HepG2 (cell line): ENCODE results near the gene ACTRT2. TPM values are rescaled to one million over a fixed set of nuclear protein-coding genes. Genes with fewer than 3 reads are reported as not detected.
A peak's percentile ranks its signal among the peaks of the same experiment; 100 is the strongest.

Experiments
- ATRX ChIP-seq: sonication (generic); formaldehyde crosslinking; IDR thresholded peaks from 2 replicates; pipeline ENCODE4 v1.4.0; 2020; ENCODE audit warnings: missing genetic modification reagents, borderline replicate concordance
- CBX2 ChIP-seq, 2 experiments: fragments of 200-600 bp in 1 of 2; sonication (generic); formaldehyde crosslinking in 1 of 2; IDR thresholded peaks; 2 replicates each; pipeline versions ENCODE4 v1.7.0 to v1.8.1; 2018 to 2022; ENCODE audit warnings: low read depth in 2 of 2, low read length in 1 of 2, mild to moderate bottlenecking in 1 of 2, missing genetic modification reagents in 1 of 2
- DR1 ChIP-seq: sonication (generic); formaldehyde crosslinking; IDR thresholded peaks from 2 replicates; pipeline ENCODE4 v1.8.0; 2021; ENCODE audit warnings: mild to moderate bottlenecking, missing genetic modification reagents, inconsistent platforms
- EHMT2 ChIP-seq: fragments of 200-600 bp; sonication (generic); IDR thresholded peaks from 2 replicates; pipeline ENCODE4 v1.7.0; 2017; ENCODE audit warnings: antibody characterized with exemption, low read depth, low read length, borderline replicate concordance
- ELF1 ChIP-seq: sonication (generic); formaldehyde crosslinking; IDR thresholded peaks from 2 replicates; pipeline ENCODE4 v1.4.0; 2020; ENCODE audit warnings: missing genetic modification reagents
- ESRRA ChIP-seq: sonication (generic); formaldehyde crosslinking; IDR thresholded peaks from 2 replicates; pipeline ENCODE4 v1.5.1; 2020; ENCODE audit warnings: mild to moderate bottlenecking, low read depth, missing genetic modification reagents
- FOXC1 ChIP-seq: sonication (generic); formaldehyde crosslinking; IDR thresholded peaks from 2 replicates; pipeline ENCODE4 v1.8.0; 2022; ENCODE audit warnings: mild to moderate bottlenecking, missing genetic modification reagents, borderline replicate concordance
- HDAC6 ChIP-seq: fragments of 200-600 bp; sonication (generic); IDR thresholded peaks from 2 replicates; pipeline ENCODE4 v1.7.0; 2017; ENCODE audit warnings: mild to moderate bottlenecking, antibody characterized with exemption, low read length, low read depth
- HOXA5 ChIP-seq: sonication (generic); formaldehyde crosslinking; IDR thresholded peaks from 2 replicates; pipeline ENCODE4 v1.4.0; 2020; ENCODE audit warnings: missing genetic modification reagents
- KLF9 ChIP-seq: IDR thresholded peaks from 2 replicates; pipeline ENCODE4 v1.6.1; 2016; ENCODE audit warnings: low read depth
- MAFF ChIP-seq: IDR thresholded peaks from 2 replicates; pipeline ENCODE4 v1.6.1; 2011; ENCODE audit warnings: low read depth, low read length, improper control_type of control experiment
- NKX3-1 ChIP-seq: sonication (generic); formaldehyde crosslinking; IDR thresholded peaks from 2 replicates; pipeline ENCODE4 v1.5.0; 2020; ENCODE audit warnings: missing genetic modification reagents
- NR2F1 ChIP-seq, 2 experiments: fragments of 450-650 bp in 1 of 2; formaldehyde crosslinking in 1 of 2; IDR thresholded peaks; 2 replicates each; pipeline versions ENCODE4 v1.5.0 to v1.6.1; 2016 to 2020; ENCODE audit warnings: mild to moderate bottlenecking in 1 of 2, missing compliant biosample characterization in 1 of 2, missing genetic modification reagents in 1 of 2, moderate library complexity in 1 of 2
- SALL2 ChIP-seq: sonication (generic); formaldehyde crosslinking; IDR thresholded peaks from 2 replicates; pipeline ENCODE4 v1.8.1; 2023; ENCODE audit warnings: mild to moderate bottlenecking, missing genetic modification reagents, inconsistent platforms
- SCMH1 ChIP-seq: sonication (generic); formaldehyde crosslinking; IDR thresholded peaks from 2 replicates; pipeline ENCODE4 v1.9.0; 2021; ENCODE audit warnings: missing genetic modification reagents, mild to moderate bottlenecking, borderline replicate concordance
- SMARCC2 ChIP-seq: fragments of 450-650 bp; IDR thresholded peaks from 2 replicates; pipeline ENCODE4 v1.6.1; 2017; ENCODE audit warnings: antibody characterized with exemption, mild to moderate bottlenecking
- WIZ ChIP-seq: sonication (generic); formaldehyde crosslinking; IDR thresholded peaks from 2 replicates; pipeline ENCODE4 v1.5.1; 2020; ENCODE audit warnings: mild to moderate bottlenecking, missing genetic modification reagents
- ZFP36L2 ChIP-seq: sonication (generic); formaldehyde crosslinking; IDR thresholded peaks from 2 replicates; pipeline ENCODE4 v1.4.0; 2020; ENCODE audit warnings: missing genetic modification reagents
- ZNF160 ChIP-seq: sonication (generic); formaldehyde crosslinking; IDR thresholded peaks from 2 replicates; pipeline ENCODE4 v1.8.0; 2022; ENCODE audit warnings: mild to moderate bottlenecking, inconsistent platforms, missing genetic modification reagents
- ZNF546 ChIP-seq: sonication (generic); formaldehyde crosslinking; conservative IDR thresholded peaks from 2 replicates; pipeline ENCODE4 v1.8.1; 2023; ENCODE audit warnings: mild to moderate bottlenecking, missing genetic modification reagents
- ZNF629 ChIP-seq: sonication (generic); formaldehyde crosslinking; conservative IDR thresholded peaks from 2 replicates; pipeline ENCODE4 v1.5.0; 2020; ENCODE audit warnings: missing genetic modification reagents
- ZSCAN25 ChIP-seq: sonication (generic); formaldehyde crosslinking; IDR thresholded peaks from 2 replicates; pipeline ENCODE4 v1.8.0; 2022; ENCODE audit warnings: mild to moderate bottlenecking, missing genetic modification reagents
- polyA plus RNA-seq, 8 experiments: library from polyadenylated mRNA; depleted of rRNA in 3 of 8; stranded (reverse) in 7 of 8; unstranded in 1 of 8; fragments of >200 nt; fragmentation: Illumina TruSeq in 4 of 8; extraction: Trizol in 4 of 8; gene quantifications; 2 replicates each; pipeline versions ENCODE4 v1.2.1 to v1.2.3, GENCODE V29; 2011 to 2016; ENCODE audit warnings: low read depth in 4 of 8, missing spikeins in 1 of 8, mixed read lengths in 1 of 8; ENCODE audit not compliant: insufficient read depth in 1 of 8
- total RNA-seq, 5 experiments: library from RNA; depleted of rRNA; stranded (reverse); fragments of >200 nt; fragmentation: Illumina TruSeq; extraction: Trizol; gene quantifications; 2 replicates each; pipeline ENCODE4 v1.2.3, GENCODE V29; 2016; ENCODE audit warnings: low read depth in 1 of 5
- TF ChIP-seq, protein P1 (sequence below): sonication (generic); formaldehyde crosslinking; IDR thresholded peaks from 2 replicates; pipeline ENCODE4 v1.4.0; 2020; ENCODE audit warnings: missing genetic modification reagents, low read depth, mild to moderate bottlenecking, borderline replicate concordance
- TF ChIP-seq, protein P2 (sequence below): sonication (generic); formaldehyde crosslinking; IDR thresholded peaks from 2 replicates; pipeline ENCODE4 v1.8.0; 2023; ENCODE audit warnings: mild to moderate bottlenecking, missing genetic modification reagents
- TF ChIP-seq, protein P3 (sequence below): conservative IDR thresholded peaks from 2 replicates; pipeline ENCODE4 v1.6.1; 2018; ENCODE audit warnings: missing genetic modification reagents
- TF ChIP-seq, protein P4 (sequence below): sonication (generic); formaldehyde crosslinking; IDR thresholded peaks from 2 replicates; pipeline ENCODE4 v1.9.0; 2021; ENCODE audit warnings: missing genetic modification reagents, mild to moderate bottlenecking, borderline replicate concordance

ACTRT2 gene
- total and polyA plus RNA-seq, 2 of the 13 experiments (the other 11 are each of a cell fraction or from before 2014, with no cell fraction given) = not detected

DNA sequence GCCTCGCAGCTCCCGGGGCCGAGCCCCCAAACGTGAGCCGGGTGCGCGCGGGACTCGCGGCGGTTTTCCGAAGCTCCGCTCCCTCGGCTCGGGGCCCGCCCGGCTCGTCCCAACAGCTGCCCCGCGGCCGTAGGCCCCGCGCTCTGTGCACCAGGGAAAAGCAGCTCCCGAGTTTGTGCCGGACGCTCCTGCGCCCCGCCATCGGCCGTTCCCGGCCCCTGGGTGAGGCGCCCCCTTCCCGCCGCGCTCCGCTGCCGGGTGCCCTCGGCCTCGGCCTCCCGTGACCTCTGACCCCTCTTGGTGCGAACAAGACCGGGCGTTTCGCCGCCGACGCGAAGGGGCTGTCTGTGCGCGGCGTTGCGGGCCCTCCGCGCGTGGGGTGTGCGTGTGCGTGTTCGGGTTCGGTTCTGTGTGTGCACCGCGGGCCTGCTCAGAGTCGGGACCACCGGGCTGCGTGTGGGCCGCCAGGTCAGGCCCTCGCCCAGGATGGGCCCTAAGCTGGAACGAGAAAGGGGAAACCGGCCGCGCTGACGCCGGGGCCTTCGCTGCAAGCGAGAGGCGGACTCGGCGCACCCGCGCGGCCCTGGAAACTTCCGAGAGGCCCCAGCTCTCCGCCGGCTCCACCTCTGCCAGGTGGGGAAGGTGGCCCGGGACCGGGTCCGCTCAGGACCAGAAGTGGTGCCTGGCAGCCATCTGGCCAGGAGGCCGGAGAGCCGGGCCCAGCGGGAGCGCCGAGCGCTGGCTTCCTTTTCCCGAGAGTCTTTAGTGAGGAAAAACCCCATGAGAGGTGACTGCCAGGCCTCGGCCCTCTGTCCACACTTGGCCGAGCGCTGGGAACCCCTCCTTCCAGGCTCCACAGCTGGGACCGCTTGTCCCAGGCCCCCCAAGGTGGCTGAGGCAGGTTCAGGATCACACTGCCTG lies 49.6 kb downstream of the ACTRT2 start (continued):
- TF ChIP-seq SCMH1 (CRISPR knock-in tag) (no peak), ZNF160 (no peak), HDAC6 (no peak), ZNF546 (no peak), ZSCAN25 (CRISPR knock-in tag) (no peak; the same call in 1 of the 2 replicates), MAFF (no peak), SALL2 (CRISPR knock-in tag) (no peak; the same call in 1 of the 2 replicates), CBX2 (IDR thresholded peaks at IDR 0.05; ENCODE audit: low read depth, low read length) (no peak), CBX2 (CRISPR knock-in tag; IDR thresholded peaks at IDR 0.05; ENCODE audit: low read depth) (no peak), ZNF629 (CRISPR knock-in tag) (no peak), NKX3-1 (CRISPR knock-in tag) (0 out of 2 replicates have a peak, but pooled peaks have one; percentile 51), FOXC1 (CRISPR knock-in tag) (peak; percentile 66; the same call in 1 of the 2 replicates), WIZ (CRISPR knock-in tag) (no peak), SMARCC2 (no peak), HOXA5 (CRISPR knock-in tag) (peak; percentile 55; the same call in 1 of the 2 replicates), ESRRA (peak; percentile 49; the same call in 1 of the 2 replicates), DR1 (no peak), NR2F1 (CRISPR knock-in tag; IDR thresholded peaks at IDR 0.05) (peak in 1 of 2 experiments; percentile 69; a peak in 3 of 4 replicates), ELF1 (CRISPR knock-in tag) (no peak), ATRX (no peak), ZFP36L2 (no peak), EHMT2 (no peak), KLF9 (no peak)
- TF ChIP-seq, protein P1, sequence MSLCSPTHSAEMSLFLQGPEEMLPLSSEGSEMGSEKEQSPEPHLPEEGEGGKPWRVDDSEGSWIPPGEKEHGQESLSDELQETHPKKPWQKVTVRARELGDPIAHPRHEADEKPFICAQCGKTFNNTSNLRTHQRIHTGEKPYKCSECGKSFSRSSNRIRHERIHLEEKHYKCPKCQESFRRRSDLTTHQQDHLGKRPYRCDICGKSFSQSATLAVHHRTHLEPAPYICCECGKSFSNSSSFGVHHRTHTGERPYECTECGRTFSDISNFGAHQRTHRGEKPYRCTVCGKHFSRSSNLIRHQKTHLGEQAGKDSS (CRISPR knock-in tag) = no peak
- TF ChIP-seq, protein P2, sequence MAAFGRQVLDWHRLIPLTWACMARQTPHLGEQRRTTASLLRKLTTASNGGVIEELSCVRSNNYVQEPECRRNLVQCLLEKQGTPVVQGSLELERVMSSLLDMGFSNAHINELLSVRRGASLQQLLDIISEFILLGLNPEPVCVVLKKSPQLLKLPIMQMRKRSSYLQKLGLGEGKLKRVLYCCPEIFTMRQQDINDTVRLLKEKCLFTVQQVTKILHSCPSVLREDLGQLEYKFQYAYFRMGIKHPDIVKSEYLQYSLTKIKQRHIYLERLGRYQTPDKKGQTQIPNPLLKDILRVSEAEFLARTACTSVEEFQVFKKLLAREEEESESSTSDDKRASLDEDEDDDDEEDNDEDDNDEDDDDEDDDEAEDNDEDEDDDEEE (CRISPR knock-in tag) = no peak
- TF ChIP-seq, protein P3, sequence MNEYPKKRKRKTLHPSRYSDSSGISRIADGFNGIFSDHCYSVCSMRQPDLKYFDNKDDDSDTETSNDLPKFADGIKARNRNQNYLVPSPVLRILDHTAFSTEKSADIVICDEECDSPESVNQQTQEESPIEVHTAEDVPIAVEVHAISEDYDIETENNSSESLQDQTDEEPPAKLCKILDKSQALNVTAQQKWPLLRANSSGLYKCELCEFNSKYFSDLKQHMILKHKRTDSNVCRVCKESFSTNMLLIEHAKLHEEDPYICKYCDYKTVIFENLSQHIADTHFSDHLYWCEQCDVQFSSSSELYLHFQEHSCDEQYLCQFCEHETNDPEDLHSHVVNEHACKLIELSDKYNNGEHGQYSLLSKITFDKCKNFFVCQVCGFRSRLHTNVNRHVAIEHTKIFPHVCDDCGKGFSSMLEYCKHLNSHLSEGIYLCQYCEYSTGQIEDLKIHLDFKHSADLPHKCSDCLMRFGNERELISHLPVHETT (CRISPR knock-in tag) = no peak; the same call in 1 of the 2 replicates
- TF ChIP-seq, protein P4, sequence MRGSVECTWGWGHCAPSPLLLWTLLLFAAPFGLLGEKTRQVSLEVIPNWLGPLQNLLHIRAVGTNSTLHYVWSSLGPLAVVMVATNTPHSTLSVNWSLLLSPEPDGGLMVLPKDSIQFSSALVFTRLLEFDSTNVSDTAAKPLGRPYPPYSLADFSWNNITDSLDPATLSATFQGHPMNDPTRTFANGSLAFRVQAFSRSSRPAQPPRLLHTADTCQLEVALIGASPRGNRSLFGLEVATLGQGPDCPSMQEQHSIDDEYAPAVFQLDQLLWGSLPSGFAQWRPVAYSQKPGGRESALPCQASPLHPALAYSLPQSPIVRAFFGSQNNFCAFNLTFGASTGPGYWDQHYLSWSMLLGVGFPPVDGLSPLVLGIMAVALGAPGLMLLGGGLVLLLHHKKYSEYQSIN = no peak
